HG03064 (cell line): Measurements from ENCODE around the gene TUBE1.
A peak's percentile ranks its signal among the peaks of the same experiment; 100 is the strongest.
"Not testable (repeated sequence)": the region's sequence is repeated elsewhere in the genome, so short reads cannot be mapped to it uniquely, and the experiment has no call there.

Experiments
- ATAC-seq: cut with Tn5 transposase; IDR thresholded peaks from one replicate; pipeline ENCODE4 v1.9.1; 2021; ENCODE audit warnings: low read depth; ENCODE audit not compliant: unreplicated experiment

Gene TUBE1

GRCh38 chr6:112087136-112087911 is at the start of gene TUBE1, which contains the start of gene FAM229B:
TUBE1 (minus strand) TSS chr6:112087482; CDS start chr6:112087434, 48 bp downstream.
FAM229B (plus strand) TSS chr6:112087591; CDS start chr6:112099284, 11,693 bp downstream.
- ATAC-seq = peak; percentile 98

GRCh38 chr6:112130878-112131277 is 43.6 kb upstream of the TUBE1 start:
- no peak for ATAC-seq

- ATAC-seq = no peak
Observed at GRCh38 chr6:112128208-112128607, 40.9 kb upstream of the TUBE1 start.

- no peak for ATAC-seq
Observed at GRCh38 chr6:112123982-112124381, 36.7 kb upstream of the TUBE1 start.

- ATAC-seq = no peak
Observed at GRCh38 chr6:112122756-112123155, 35.5 kb upstream of the TUBE1 start.

GRCh38 chr6:112118034-112118433 is 30.8 kb upstream of the TUBE1 start:
- ATAC-seq = no peak

GRCh38 chr6:112117554-112117953 is 30.3 kb upstream of the TUBE1 start:
- ATAC-seq = no peak

GRCh38 chr6:112116221-112116620 is 28.9 kb upstream of the TUBE1 start:
- no peak for ATAC-seq

- ATAC-seq = no peak
Observed at GRCh38 chr6:112114577-112115223, 27.4 kb upstream of the TUBE1 start.

- ATAC-seq = no peak
Observed at GRCh38 chr6:112113918-112114317, 26.6 kb upstream of the TUBE1 start.

GRCh38 chr6:112113431-112113830 is 26.1 kb upstream of the TUBE1 start:
- no peak for ATAC-seq

- no peak for ATAC-seq
Observed at GRCh38 chr6:112109262-112109661, 22.0 kb upstream of the TUBE1 start.

- ATAC-seq = no peak
Observed at GRCh38 chr6:112106562-112106961, 19.3 kb upstream of the TUBE1 start.

GRCh38 chr6:112106026-112106425 is 18.7 kb upstream of the TUBE1 start:
- not testable (repeated sequence) for ATAC-seq

- no peak for ATAC-seq
Observed at GRCh38 chr6:112100561-112100960, 13.3 kb upstream of the TUBE1 start.

- ATAC-seq = no peak
Observed at GRCh38 chr6:112096901-112097300, 9.6 kb upstream of the TUBE1 start.

GRCh38 chr6:112087916-112088315 is 634 bp upstream of the TUBE1 start:
- no peak for ATAC-seq

GRCh38 chr6:112086744-112087135 is 542 bp downstream of the TUBE1 start:
- ATAC-seq = no peak

GRCh38 chr6:112085286-112086065 is 1.8 kb downstream of the TUBE1 start:
- no peak for ATAC-seq

- no peak for ATAC-seq
Observed at GRCh38 chr6:112081569-112081968, 5.7 kb downstream of the TUBE1 start.

- no peak for ATAC-seq
Observed at GRCh38 chr6:112066606-112067005, 20.7 kb downstream of the TUBE1 start.
